OCI-LY7 (cell line): ENCODE data around the gene C1orf94. TPM values are rescaled to one million over a fixed set of nuclear protein-coding genes. Genes with fewer than 3 reads are reported as not detected.

Source experiments
- BruUV-seq: library from RNA; stranded (reverse); fragments of 400-500 nt; replicated peaks from 2 replicates; lab custom pipeline; 2021; lab: Mats Ljungman, UMichigan
- CTCF ChIA-PET: fragments of 300-600 bp; sonication (Branson Sonifier 250); formaldehyde crosslinking; loops from one replicate; lab custom pipeline; 2022; ENCODE audit warnings: antibody characterized with exemption; ENCODE audit not compliant: unreplicated experiment; lab: Charles Lee
- POLR2A ChIA-PET: fragments of 300-600 bp; sonication (Branson Sonifier 250); formaldehyde crosslinking; loops from one replicate; lab custom pipeline; 2022; ENCODE audit warnings: antibody characterized with exemption; lab: Charles Lee
- DNase-seq: peaks from one replicate; pipeline ENCODE4 v3.0.0-alpha.2; 2015; ENCODE audit warnings: low spot score
- H2AFZ ChIP-seq: fragments of 200-600 bp; sonication (generic), shearing (Covaris generic); 2 replicates; pipeline ENCODE4 v1.6.1; 2014; ENCODE audit warnings: mild to moderate bottlenecking, antibody characterized with exemption, low read length, moderate library complexity
- H3K27ac ChIP-seq: fragments of 200-600 bp; sonication (generic); 2 replicates; pipeline ENCODE4 v1.5.1; 2014; ENCODE audit warnings: mixed run types, low read depth, mild to moderate bottlenecking, moderate library complexity, low read length, inconsistent platforms; ENCODE audit not compliant: poor library complexity, severe bottlenecking
- H3K36me3 ChIP-seq: fragments of 200-600 bp; sonication (generic); 2 replicates; pipeline ENCODE4 v1.6.1; 2014; ENCODE audit warnings: mild to moderate bottlenecking, antibody characterized with exemption, low read length, moderate library complexity, mixed read lengths; ENCODE audit not compliant: insufficient read depth
- H3K4me1 ChIP-seq: fragments of 200-600 bp; sonication (generic); 2 replicates; pipeline ENCODE4 v1.5.1; 2014; ENCODE audit warnings: mild to moderate bottlenecking, low read length; ENCODE audit not compliant: insufficient read depth, poor library complexity, severe bottlenecking
- H3K4me2 ChIP-seq: fragments of 200-600 bp; sonication (generic); 2 replicates; pipeline ENCODE4 v1.6.1; 2014; ENCODE audit warnings: mild to moderate bottlenecking, low read length
- H3K4me3 ChIP-seq: fragments of 200-600 bp; sonication (generic); 2 replicates; pipeline ENCODE4 v1.5.1; 2014; ENCODE audit warnings: mild to moderate bottlenecking, low read depth, low read length; ENCODE audit not compliant: poor library complexity, severe bottlenecking
- H3K79me2 ChIP-seq: fragments of 200-600 bp; sonication (generic); 2 replicates; pipeline ENCODE4 v1.6.1; 2016; ENCODE audit warnings: low read depth, mild to moderate bottlenecking, low read length, moderate library complexity, mixed read lengths; ENCODE audit not compliant: insufficient read depth
- H3K9me2 ChIP-seq: fragments of 200-600 bp; sonication (generic); 2 replicates; pipeline ENCODE4 v1.6.1; 2016; ENCODE audit warnings: mild to moderate bottlenecking, low read length, mixed read lengths; ENCODE audit not compliant: insufficient read depth
- H3K9me3 ChIP-seq: fragments of 200-600 bp; sonication (generic); 2 replicates; pipeline ENCODE4 v1.6.1; 2014; ENCODE audit warnings: mild to moderate bottlenecking, mixed run types, low read length, mixed read lengths
- H4K20me1 ChIP-seq: fragments of 200-600 bp; sonication (generic); 2 replicates; pipeline ENCODE4 v1.6.1; 2014; ENCODE audit warnings: mild to moderate bottlenecking, antibody characterized with exemption, low read length, moderate library complexity, mixed read lengths; ENCODE audit not compliant: insufficient read depth
- EZH2phosphoT487 ChIP-seq: fragments of 200-600 bp; sonication (generic); IDR thresholded peaks from 2 replicates; pipeline ENCODE4 v1.6.1; 2018; ENCODE audit warnings: low read depth, borderline replicate concordance, mild to moderate bottlenecking, mixed run types, antibody characterized with exemption, low read length, moderate library complexity, mixed read lengths
- intact Hi-C: fragments of 100-400 bp; cut with micrococcal nuclease; formaldehyde crosslinking; loops from one replicate; pipeline ENCODE4 v1.10.0; 2022; ENCODE audit not compliant: unreplicated experiment
- total RNA-seq, 2 experiments: library from RNA; depleted of rRNA in 1 of 2; stranded (reverse); fragments of >200 nt in 1 of 2; shearing (Covaris generic) in 1 of 2; gene quantifications; 2 replicates each; pipeline ENCODE4 v1.2.3, GENCODE V29; 2014 to 2022
- TF ChIP-seq, protein P1 (sequence below): fragments of 200-600 bp; sonication (generic); conservative IDR thresholded peaks from 2 replicates; pipeline ENCODE4 v1.5.1; 2014; ENCODE audit warnings: mild to moderate bottlenecking, antibody characterized with exemption, low read length, moderate library complexity, mixed read lengths

The C1orf94 gene
- total RNA-seq, 2 experiments from 2014 or later: not detected

DNA sequence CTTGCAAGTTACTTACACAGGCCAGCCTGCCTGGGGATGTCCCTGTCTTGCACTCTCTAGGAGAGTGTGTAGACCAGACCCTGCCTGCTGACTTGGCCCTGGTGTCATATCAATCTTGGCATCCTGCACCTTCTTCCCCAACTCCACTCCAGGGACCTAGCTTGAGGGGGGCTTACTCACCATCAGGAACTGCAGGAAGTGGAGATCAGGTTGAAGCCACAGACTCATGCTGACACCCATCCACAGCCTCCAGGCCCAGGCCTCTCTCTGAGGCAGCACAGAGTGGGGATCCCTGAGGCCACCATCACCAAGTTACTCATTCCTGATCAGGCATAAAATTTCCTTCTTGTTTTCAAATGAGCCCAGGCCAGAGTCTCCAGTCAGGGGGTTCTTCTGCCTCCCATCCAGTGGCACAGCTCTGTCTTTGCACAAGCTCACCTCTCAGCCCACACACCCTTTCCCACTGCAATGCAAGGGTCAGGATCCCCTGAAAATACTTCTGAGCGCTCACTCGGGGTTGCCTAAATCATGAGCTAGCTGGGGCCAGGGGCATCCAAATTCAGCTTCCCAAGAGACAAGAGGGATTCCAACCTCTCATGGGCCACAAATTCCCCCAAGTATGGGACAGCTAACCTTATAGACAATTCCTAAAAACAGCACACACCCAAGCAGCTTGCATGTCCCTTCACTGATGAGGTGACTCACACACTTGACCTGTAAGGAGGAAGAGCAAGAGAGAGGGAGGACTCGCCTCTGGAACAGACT lies 45.1 kb upstream of the C1orf94 start:
- ChIA-PET POLR2A (no interaction called here), CTCF (no interaction called here)
- intact Hi-C loops: no loop called here
- no peak for DNase-seq
- Histone ChIP-seq H3K4me2 (no peak overlapping the region), H3K9me3 (no peaks in the 10 kb centered on the region), H3K36me3 (no peaks in the 10 kb centered on the region), H3K9me2 (no peaks in the 10 kb centered on the region), H3K27ac (no peak overlapping the region), H3K79me2 (no peaks in the 10 kb centered on the region), H2AFZ (no peak overlapping the region), H4K20me1 (no peaks in the 10 kb centered on the region), H3K4me1 (no peaks in the 10 kb centered on the region), H3K4me3 (no peak overlapping the region)
- BruUV-seq: no TSS peak
- no peak for TF ChIP-seq EZH2phosphoT487

DNA sequence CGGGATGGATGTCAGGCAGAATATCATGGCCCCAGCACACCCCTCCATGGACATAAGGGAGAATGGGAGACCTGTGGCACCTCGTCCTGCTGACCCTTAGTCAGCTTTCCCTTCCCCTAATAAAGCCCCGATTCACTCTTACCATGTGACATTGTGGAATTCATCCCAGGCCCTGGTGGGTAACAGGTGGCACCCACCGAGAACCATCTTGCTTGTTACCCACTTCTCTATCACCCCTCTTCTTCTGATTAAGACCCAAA lies 44.6 kb upstream of the C1orf94 start:
- intact Hi-C loops: no loop called here
- no peak overlapping the region for H2AFZ ChIP-seq
- no peaks in the 10 kb centered on the region for H3K36me3 ChIP-seq
- BruUV-seq: no TSS peak
- DNase-seq: no peak
- no peaks in the 10 kb centered on the region for H3K79me2 ChIP-seq
- no peak overlapping the region for H3K4me2 ChIP-seq
- no peaks in the 10 kb centered on the region for H4K20me1 ChIP-seq
- ChIA-PET POLR2A (no interaction called here), CTCF (no interaction called here)
- H3K4me1 ChIP-seq: no peaks in the 10 kb centered on the region
- H3K4me3 ChIP-seq: no peak overlapping the region
- H3K27ac ChIP-seq: no peak overlapping the region
- TF ChIP-seq, protein P1, sequence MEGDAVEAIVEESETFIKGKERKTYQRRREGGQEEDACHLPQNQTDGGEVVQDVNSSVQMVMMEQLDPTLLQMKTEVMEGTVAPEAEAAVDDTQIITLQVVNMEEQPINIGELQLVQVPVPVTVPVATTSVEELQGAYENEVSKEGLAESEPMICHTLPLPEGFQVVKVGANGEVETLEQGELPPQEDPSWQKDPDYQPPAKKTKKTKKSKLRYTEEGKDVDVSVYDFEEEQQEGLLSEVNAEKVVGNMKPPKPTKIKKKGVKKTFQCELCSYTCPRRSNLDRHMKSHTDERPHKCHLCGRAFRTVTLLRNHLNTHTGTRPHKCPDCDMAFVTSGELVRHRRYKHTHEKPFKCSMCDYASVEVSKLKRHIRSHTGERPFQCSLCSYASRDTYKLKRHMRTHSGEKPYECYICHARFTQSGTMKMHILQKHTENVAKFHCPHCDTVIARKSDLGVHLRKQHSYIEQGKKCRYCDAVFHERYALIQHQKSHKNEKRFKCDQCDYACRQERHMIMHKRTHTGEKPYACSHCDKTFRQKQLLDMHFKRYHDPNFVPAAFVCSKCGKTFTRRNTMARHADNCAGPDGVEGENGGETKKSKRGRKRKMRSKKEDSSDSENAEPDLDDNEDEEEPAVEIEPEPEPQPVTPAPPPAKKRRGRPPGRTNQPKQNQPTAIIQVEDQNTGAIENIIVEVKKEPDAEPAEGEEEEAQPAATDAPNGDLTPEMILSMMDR: no peak
- no peak for TF ChIP-seq EZH2phosphoT487
- no peaks in the 10 kb centered on the region for H3K9me3 ChIP-seq
- H3K9me2 ChIP-seq: no peaks in the 10 kb centered on the region

DNA sequence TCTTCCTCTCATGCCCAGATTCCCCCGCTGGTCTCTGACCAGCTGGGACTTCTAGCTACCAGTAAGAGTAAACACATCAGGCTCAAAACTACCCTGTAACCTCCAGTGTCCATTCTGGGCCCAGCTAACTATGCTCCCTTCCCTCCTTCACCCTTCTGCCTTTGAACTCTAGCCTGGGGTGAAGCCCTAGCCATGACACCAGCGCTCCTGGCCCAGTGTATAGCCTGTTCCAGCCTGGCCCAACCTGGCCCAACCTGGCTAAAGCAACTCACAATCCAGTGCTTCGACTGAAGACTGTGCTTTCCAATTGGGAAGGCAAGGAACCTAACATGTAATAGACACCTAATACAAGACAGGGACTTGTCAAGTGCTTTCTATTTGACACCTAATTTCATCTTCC lies 39.3 kb upstream of the C1orf94 start:
- Histone ChIP-seq H3K4me3 (no peak overlapping the region), H4K20me1 (no peaks in the 10 kb centered on the region), H2AFZ (no peak overlapping the region), H3K9me2 (no peaks in the 10 kb centered on the region), H3K9me3 (no peaks in the 10 kb centered on the region), H3K79me2 (no peaks in the 10 kb centered on the region), H3K4me1 (no peaks in the 10 kb centered on the region), H3K27ac (no peak overlapping the region), H3K36me3 (no peaks in the 10 kb centered on the region), H3K4me2 (no peak overlapping the region)
- TF ChIP-seq EZH2phosphoT487: no peak
- TF ChIP-seq, protein P1: no peak
- ChIA-PET CTCF (no interaction called here), POLR2A (no interaction called here)
- intact Hi-C loops: no loop called here
- no TSS peak for BruUV-seq
- DNase-seq: no peak
